Cardiac septum (tissue), 1 donor: Measurements from ENCODE around the gene ANKRD45. TPM values are rescaled to one million over a fixed set of nuclear protein-coding genes. Genes with fewer than 3 reads are reported as not detected.
"Not testable (repeated sequence)": the region's sequence is repeated elsewhere in the genome, so short reads cannot be mapped to it uniquely, and the experiment has no call there.

Experiments
- DNase-seq: peaks from one replicate; pipeline ENCODE4 v3.0.0-alpha.2; 2020; ENCODE audit warnings: low spot score
- intact Hi-C: fragments of 100-400 bp; cut with DNase I; formaldehyde crosslinking; loops from one replicate; pipeline ENCODE4 v1.14.0; 2022
- long read RNA-seq: library from polyadenylated mRNA; unstranded; transcript quantifications from one replicate; pipeline ENCODE4 v2.0.0, GENCODE V29; 2021
- total RNA-seq: library from RNA; stranded (reverse); fragmentation: NEBNext Ultra II Directional; extraction: Animal tissue kit (Norgen Biotek cat#: 25700); gene quantifications from one replicate; pipeline ENCODE4 v1.2.1, GENCODE V29; 2021
- donor health status: DM: no; HTN: no; CAD: no.

The ANKRD45 gene
- total RNA-seq, result 0.32 TPM
- long read RNA-seq, partial matches to known transcripts, result 0 of 2 reads
- long read RNA-seq, other reads (novel, unspliced or antisense), result 2 of 2 reads

GRCh38 chr1:173669491-173669941 is at the start of gene ANKRD45:
Gene ANKRD45 (minus strand): TSS chr1:173669851. CDS start chr1:173659418, 10,433 bp downstream.
- intact Hi-C loops, result no loop called here
- no peak for DNase-seq

- intact Hi-C loops, result loop anchor here (5.0 kb wide), 1 partner anchor 105 kb away; the partner anchor contains the start of genes CENPL and DARS2
- no peak for DNase-seq
Measured at GRCh38 chr1:173717238-173717637, 47.6 kb upstream of the ANKRD45 start.

GRCh38 chr1:173715538-173715844 is 45.8 kb upstream of the ANKRD45 start:
- no peak for DNase-seq
- intact Hi-C loops, result loop anchor here (2.0 to 5.0 kb wide), 3 partner anchors 107 to 285 kb away; partner anchors contain the start of genes CENPL, DARS2 and PRDX6

- DNase-seq, result peak; percentile 90
- intact Hi-C loops, result loop anchor here (2.0 to 5.0 kb wide), 3 partner anchors 107 to 284 kb away; partner anchors contain the start of genes CENPL, DARS2 and PRDX6
Measured at GRCh38 chr1:173714759-173715537, 45.3 kb upstream of the ANKRD45 start, which contains the start of gene KLHL20. Gene KLHL20 (plus strand): TSS chr1:173714981. CDS start chr1:173716044, 1,063 bp downstream.

- no peak for DNase-seq
- intact Hi-C loops, result loop anchor here (2.0 kb wide), 2 partner anchors 238 to 284 kb away; partner anchors contain the start of gene PRDX6
Measured at GRCh38 chr1:173714441-173714758, 44.7 kb upstream of the ANKRD45 start.

GRCh38 chr1:173708787-173709186 is 39.1 kb upstream of the ANKRD45 start:
- intact Hi-C loops, result no loop called here
- DNase-seq, result no peak

GRCh38 chr1:173705117-173705516 is 35.5 kb upstream of the ANKRD45 start:
- DNase-seq, result no peak
- intact Hi-C loops, result no loop called here

- no peak for DNase-seq
- intact Hi-C loops, result no loop called here
Measured at GRCh38 chr1:173702736-173703135, 33.1 kb upstream of the ANKRD45 start.

GRCh38 chr1:173701299-173701698 is 31.6 kb upstream of the ANKRD45 start:
- intact Hi-C loops, DNase-seq: not testable (repeated sequence)

- no peak for DNase-seq
- intact Hi-C loops, result no loop called here
Measured at GRCh38 chr1:173693238-173693637, 23.6 kb upstream of the ANKRD45 start.

- intact Hi-C loops, result no loop called here
- DNase-seq, result no peak
Measured at GRCh38 chr1:173688300-173688699, 18.6 kb upstream of the ANKRD45 start.

GRCh38 chr1:173685121-173685520 is 15.5 kb upstream of the ANKRD45 start:
- intact Hi-C loops, DNase-seq: not testable (repeated sequence)

- intact Hi-C loops, DNase-seq: not testable (repeated sequence)
Measured at GRCh38 chr1:173683838-173684237, 14.2 kb upstream of the ANKRD45 start.

GRCh38 chr1:173682184-173682583 is 12.5 kb upstream of the ANKRD45 start:
- intact Hi-C loops, result no loop called here
- DNase-seq, result no peak

- DNase-seq, intact Hi-C loops: not testable (repeated sequence)
Measured at GRCh38 chr1:173680152-173680551, 10.5 kb upstream of the ANKRD45 start.

GRCh38 chr1:173674496-173674895 is 4.8 kb upstream of the ANKRD45 start:
- DNase-seq, intact Hi-C loops: not testable (repeated sequence)

GRCh38 chr1:173666646-173667045 is 3.0 kb downstream of the ANKRD45 start:
- intact Hi-C loops, result no loop called here

GRCh38 chr1:173663159-173663558 is 6.5 kb downstream of the ANKRD45 start:
- intact Hi-C loops, result no loop called here

More at GRCh38 chr1:173666646-173667045, 3.0 kb downstream of the ANKRD45 start:
- DNase-seq, result no peak

GRCh38 chr1:173661763-173662162 is 7.9 kb downstream of the ANKRD45 start:
- intact Hi-C loops, result no loop called here
- no peak for DNase-seq

More at GRCh38 chr1:173663159-173663558, 6.5 kb downstream of the ANKRD45 start:
- no peak for DNase-seq

GRCh38 chr1:173661271-173661670 is 8.4 kb downstream of the ANKRD45 start:
- intact Hi-C loops, result no loop called here
- no peak for DNase-seq

GRCh38 chr1:173660306-173660705 is 9.3 kb downstream of the ANKRD45 start:
- no peak for DNase-seq
- intact Hi-C loops, result no loop called here
